ENCODE measurements around the gene SF3B4.

DNA sequence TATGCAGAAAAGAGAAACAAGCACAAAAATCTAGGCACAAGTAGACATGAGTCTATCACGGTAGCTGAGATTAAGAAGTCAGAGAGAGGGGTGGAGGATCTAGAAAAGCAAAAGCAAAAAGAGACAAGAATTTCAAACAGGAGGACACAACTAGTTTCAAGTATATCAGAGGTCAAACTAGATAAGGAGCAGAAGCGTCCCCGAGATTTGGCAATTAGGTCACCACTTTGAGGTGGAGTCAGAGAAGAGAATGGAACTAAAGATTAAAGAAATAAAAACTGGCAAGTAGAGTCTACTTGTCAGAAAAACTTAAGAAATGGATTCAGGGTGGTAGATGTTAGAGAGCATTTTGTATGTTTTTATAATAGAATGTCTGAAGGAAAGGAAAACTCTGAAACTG, 2.3 kb downstream of the SF3B4 start:
- TF ChIP-seq TAF1 (IDR thresholded peaks at IDR 0.05; ENCODE audit: low read depth, low read length) (no peak), JUN (IDR thresholded peaks at IDR 0.05; ENCODE audit: low read depth, low read length) (no peak), CTCF (IDR thresholded peaks at IDR 0.05; ENCODE audit: control extremely low read depth in 1 of 3, insufficient read depth in 1 of 3, low read depth in 1 of 3, low read length in 3 of 3) (no peak), CEBPB (IDR thresholded peaks at IDR 0.05; ENCODE audit: low read depth, low read length) (no peak), TBP (IDR thresholded peaks at IDR 0.05; ENCODE audit: low read depth, low read length) (no peak), SIN3A (conservative IDR thresholded peaks at IDR 0.05 in 1 of 2, IDR thresholded peaks at IDR 0.05 in 1 of 2; ENCODE audit: low read depth in 1 of 2, low read length in 2 of 2) (no peak), PHF8 (conservative IDR thresholded peaks at IDR 0.05; ENCODE audit: low read depth, low read length) (no peak), SRF (IDR thresholded peaks at IDR 0.05; ENCODE audit: low read depth, low read length) (no peak), MAX (IDR thresholded peaks at IDR 0.05) (no peak), POLR2A (IDR thresholded peaks at IDR 0.05; ENCODE audit: control extremely low read depth in 1 of 2, low read depth in 2 of 2, low read length in 2 of 2) (no peak), EGR1 (IDR thresholded peaks at IDR 0.05; ENCODE audit: borderline replicate concordance, low read depth, low read length) (no peak), USF2 (IDR thresholded peaks at IDR 0.05; ENCODE audit: low read length) (no peak), BRCA1 (IDR thresholded peaks at IDR 0.05; ENCODE audit: low read depth, low read length) (no peak)

Measured in H1 (cell line).